Cardiac septum (tissue), 1 donor: ENCODE results near the gene SYT7. TPM values are rescaled to one million over a fixed set of nuclear protein-coding genes. Genes with fewer than 3 reads are reported as not detected.

Experiments
- DNase-seq: peaks from one replicate; pipeline ENCODE4 v3.0.0-alpha.2; 2020; ENCODE audit warnings: low spot score
- intact Hi-C: fragments of 100-400 bp; cut with DNase I; formaldehyde crosslinking; loops from one replicate; pipeline ENCODE4 v1.14.0; 2022
- total RNA-seq: library from RNA; stranded (reverse); fragmentation: NEBNext Ultra II Directional; extraction: Animal tissue kit (Norgen Biotek cat#: 25700); gene quantifications from one replicate; pipeline ENCODE4 v1.2.1, GENCODE V29; 2021
- donor health status: DM: no; HTN: no; CAD: no.

The SYT7 gene
- total RNA-seq, 1 donor from 2014 or later, result 9.3 TPM

DNA sequence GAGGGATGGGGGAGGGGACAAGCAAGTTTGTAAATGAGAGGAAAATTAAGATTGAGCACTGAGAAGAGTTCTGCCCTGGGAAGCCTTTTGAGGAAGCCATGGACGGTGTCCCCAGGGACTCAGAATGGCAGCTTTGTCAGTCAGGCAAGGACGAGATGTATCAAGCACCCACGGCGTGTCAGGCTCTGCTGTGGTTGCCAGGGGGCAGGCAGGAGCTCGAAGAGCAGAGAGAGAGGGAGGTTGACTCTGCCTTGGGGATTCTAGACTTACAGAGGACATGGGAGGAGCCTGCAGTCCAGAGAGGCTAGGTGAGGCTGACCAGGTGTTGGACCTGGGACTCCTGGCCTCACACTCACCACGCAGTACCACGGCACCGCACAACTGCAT, 29.1 kb upstream of the SYT7 start:
- intact Hi-C loops, result no loop called here
- DNase-seq, result no peak

DNA sequence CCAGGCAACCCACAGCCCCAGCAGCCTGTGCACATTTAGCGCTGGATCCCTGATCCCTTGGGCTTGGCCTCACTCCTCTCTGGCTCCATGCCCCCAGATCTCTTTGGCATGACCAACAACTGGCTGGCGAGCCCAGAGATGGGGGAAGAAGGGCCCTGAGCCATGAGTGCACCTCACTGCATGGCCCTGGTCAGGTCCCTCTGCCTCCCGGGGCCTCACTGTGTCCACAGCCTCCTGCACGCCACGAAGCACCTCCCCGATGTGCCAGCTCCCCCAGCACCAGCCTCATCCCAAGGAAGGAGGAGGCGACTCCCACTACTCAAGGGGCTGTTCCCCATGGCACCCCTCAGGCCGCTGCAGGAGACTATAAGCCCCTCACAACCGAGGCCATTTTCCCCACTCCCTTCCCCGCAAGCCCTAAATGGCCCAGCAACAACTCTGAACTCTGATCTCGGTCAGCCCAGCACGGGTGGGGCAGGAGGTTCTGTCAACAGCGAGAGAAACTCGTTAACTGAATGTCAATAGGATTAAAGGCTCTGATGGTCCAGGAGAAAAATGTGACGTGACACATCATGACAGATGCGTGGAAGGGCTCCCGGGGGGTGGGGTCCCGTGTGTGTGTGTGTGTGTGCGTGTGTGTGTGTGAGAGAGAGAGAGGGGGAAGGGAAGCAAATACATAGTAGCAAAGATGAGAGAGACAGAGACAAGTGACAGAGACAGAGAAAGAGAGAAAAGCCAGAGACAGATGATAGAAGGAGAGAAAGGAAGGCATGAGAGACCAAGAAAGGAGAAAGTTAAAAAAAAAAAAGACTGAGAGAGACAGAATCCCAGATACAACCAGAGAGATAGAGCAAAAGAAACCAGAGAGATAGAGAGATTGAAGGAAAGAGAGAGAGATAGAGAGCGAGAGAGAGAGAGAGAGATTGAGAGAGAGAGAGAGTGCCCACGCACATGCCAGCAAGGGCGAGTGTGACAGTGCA, 28.4 kb upstream of the SYT7 start:
- intact Hi-C loops, result no loop called here
- no peak for DNase-seq

DNA sequence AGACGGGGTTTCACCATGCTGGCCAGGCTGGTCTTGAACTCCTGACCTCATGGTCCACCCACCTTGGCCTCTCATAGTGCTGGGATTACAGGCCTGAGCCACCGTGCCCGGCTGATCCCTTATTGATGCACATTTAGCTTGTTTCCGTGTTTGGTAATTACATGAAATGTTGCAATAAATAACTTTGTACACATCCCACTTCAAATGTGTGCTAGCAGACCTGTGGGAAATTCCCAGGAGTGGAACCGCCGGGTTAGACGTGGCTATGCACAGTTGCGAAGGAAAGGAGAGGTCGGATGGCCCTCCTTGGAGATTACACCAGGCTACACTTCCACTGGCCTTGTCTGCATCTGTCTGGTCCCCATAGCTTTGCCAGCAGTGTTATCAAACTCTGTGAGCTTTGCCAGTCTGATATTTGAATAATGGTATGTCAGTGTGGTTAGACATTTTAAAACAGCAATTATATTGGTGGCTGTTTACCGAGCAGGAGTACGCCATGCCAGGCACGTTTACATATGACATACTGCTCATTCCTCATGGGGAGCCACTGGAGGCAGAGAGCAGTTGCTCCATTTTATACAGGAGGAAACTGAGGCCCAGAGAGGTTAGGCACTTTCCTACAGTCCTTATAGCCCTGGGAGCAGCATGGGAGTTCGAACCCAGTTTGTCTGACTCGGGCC, 27.2 kb upstream of the SYT7 start:
- no peak for DNase-seq
- intact Hi-C loops, result no loop called here

DNA sequence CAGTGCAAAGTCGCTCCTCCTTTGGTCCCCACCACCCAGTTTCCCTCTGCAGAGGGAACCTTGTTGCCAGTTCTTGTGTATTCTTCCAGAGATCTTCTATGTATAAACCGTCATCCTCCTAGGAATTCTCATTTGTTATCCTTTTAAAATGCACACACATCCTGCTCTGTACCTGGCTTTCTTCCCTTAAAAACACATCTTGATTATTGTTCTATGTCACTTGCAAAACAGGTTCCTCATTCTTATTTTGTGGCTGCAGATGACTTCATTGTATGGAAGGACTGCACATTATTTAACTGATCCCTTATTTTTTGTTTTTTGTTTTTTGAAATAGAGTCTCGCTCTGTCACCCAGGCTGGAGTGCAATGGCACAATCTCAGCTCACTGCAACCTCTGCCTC, 26.6 kb upstream of the SYT7 start:
- DNase-seq, result no peak
- intact Hi-C loops, result no loop called here

DNA sequence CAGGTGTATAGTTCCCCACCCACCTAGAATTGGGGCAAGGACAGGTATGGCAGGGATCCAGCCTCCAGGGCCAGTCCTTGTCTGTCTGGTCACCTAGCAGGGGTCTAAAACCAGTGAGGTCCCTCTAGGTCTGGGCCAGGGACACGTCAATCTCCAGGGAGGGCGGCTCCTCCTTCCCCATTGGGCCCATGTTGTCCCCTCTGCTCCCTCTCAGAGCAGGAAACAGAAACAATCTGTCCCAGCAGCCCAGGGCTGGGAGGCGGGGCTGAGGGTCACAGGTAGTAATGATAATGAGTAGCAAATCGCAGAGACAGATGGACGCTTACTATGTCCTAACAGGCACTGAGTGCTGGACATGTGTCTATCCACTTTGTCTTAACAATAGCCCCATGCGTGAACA, 22.8 kb upstream of the SYT7 start:
- no peak for DNase-seq
- intact Hi-C loops, result no loop called here

DNA sequence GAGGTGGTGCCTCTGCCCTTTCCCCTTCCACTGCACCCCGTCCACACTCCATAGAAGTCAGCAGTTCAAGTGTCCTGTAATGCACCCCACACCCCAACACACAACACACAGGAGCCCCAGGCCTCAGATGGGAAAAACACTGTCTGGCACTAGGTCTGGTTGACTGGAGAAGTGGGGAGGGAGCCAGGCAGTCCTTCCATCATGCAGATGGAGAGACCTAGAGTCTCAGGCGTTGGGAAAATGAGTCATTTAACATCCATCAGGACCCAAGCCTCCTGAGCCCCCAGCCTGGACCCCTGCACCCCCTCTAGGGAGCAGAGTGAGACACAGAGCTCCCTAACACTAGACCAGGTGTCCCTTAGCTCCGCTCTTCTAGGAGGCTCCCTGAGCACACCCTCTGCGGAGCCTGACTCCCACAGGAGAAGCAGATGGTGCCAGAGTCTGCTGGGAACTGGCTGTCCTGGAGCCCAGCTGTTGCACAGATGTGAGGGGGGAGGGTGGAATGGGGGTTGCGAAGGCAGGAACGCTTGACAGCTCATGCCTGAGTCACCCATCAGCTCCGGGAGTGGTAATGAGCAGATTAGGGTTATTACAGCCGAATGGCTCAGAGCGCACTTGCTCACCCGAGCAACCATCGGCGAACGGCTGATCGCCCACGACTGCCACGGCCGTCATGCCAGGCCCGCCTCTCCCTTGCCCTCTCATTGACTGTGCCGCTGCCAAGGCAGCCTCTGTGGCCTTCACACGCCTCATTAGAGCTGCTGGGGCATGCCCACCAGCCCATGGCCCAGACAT, 22.1 kb upstream of the SYT7 start:
- intact Hi-C loops, result no loop called here
- no peak for DNase-seq

DNA sequence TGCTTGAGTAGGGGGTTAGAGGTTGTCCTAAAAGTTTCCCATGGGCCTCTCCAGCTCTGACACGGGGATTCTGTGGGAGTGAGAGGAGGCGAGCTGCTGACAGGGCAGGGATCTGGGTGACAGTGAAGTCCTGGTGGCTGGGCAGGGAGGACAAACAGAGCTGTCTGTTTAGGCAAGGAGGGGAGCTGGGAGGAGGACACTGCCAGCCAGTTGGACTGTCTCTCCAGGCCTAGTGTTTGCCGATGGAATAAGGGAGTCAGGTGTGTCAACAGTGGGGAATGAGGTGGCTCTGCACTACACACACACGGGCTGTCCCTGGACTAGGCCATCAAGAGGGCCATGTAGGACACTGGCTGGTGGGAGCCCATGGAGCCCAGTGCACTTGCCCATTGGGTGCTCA, 20.6 kb upstream of the SYT7 start:
- intact Hi-C loops, result no loop called here
- no peak for DNase-seq

DNA sequence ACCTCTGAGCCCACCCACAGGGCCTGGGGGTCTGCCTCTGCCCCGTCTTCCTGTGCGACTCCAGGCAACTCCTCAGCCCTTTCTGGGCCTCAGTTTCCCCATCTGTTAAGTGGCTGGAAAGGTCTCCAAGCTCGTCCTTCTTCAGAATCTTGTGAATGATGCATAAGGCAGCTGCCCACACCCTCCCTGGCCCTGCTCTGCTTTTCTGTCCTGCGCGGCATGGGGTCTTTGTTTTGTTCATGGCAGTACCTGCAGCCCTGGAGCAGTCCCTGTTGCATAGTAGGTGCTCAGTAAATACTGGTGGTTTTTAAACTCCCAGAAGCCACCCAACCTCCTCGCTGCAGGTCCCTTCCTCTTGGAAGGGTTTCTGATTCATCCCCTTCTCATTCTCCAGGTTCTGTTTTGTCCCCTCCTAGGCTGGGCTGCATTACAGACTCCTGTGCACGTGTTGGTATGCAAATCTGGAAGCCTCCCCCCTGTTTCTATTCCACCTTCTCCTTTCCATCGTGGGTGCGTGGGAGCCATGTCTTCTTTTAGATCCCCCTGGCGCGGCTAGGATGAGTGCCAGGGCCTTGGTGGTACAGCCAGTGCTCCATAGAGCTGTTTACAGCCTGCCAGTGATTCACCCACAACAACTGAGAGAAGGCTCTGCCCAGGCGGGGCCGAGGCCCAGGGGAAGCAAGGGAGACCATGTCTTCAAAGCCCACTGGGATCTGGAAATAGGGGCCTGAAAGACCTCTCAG, 19.3 kb upstream of the SYT7 start:
- intact Hi-C loops, result no loop called here
- no peak for DNase-seq

DNA sequence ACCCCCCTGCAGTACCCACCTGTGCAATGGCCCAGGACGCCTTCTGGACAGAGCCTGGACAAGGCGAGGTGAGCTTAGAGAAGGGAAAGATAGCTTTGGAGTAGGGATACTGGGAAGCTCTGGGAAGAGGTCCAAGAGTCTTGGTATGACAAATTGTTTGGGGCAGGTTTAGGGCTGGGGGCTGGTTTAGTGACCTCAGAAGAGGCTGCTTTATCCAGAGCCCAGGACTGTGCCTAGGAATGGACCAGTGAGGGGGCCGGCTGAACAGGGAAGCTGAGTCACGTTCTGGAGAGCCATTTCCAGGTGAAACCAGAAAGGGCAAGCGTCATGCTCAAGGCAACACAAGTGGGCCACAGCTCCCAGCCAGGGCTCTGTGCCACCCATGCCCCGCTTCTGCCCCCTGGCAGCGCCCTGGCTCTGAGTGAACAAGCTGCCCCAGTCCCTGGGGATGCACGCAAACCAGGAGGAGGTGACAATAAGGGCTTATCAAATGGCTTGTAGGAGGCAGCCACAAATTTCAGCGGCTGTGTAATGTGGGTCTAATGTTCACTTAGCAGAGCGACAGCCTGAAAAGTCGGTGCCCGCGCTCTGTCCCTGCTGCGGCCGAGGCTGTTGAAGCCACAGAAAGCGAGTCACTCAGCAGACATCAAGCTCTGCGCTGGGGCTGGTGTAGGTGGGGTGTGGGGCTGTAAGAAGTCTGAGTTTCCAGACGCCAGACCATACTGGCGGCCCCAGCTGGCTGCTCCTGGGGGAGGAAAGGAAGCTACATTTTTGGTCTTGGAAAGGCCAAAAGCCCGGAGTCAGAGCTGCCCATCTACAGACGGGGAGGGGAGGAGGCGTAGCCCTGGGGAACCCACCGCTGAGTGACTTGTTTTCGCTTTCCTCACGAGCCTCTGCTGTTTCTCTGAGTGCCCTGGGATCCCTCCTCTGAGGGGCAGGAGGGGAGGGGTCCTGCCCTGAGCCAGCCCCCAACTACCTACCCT, 18.3 kb upstream of the SYT7 start:
- intact Hi-C loops, result no loop called here
- DNase-seq, result no peak

DNA sequence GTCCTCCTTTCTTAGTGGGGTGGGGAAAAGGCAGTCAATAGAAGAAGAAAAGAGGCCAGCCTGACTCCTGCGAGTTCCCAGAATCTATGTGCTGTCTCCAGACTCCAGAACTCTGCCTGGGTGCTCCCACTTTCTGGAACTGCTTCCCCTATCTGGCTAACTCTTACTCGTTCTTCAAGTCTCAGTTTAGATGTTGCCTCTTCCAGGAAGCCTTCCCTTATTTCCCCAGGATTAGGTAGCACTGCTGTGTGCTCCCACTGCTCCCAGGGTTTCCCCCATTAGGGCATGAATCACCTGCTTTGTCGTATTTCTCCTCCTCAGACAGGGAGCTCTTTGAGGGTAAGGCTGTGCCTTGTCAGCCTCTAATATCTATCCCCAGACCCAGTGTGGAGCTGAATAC, 17.5 kb upstream of the SYT7 start:
- DNase-seq, result no peak
- intact Hi-C loops, result no loop called here

DNA sequence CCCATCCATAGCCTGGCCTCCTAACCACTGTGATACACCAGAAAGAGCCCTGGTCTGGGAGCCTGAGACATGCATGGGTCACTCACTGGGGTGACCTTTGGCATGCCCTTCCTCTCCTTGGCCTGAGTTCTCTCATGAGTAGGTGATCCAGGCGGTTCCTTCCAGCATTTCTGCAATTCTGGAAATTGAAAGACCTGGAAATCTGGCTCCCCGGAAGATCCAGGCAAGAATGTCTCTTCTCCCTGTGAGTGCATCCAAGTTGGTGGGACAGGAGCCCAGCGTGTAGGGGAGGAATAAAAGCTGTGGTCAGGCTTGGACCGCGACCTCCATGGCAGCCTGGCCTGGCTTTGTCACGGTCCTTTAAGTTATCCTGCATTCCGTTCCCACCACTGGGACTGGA, 16.1 kb upstream of the SYT7 start:
- no peak for DNase-seq
- intact Hi-C loops, result no loop called here

DNA sequence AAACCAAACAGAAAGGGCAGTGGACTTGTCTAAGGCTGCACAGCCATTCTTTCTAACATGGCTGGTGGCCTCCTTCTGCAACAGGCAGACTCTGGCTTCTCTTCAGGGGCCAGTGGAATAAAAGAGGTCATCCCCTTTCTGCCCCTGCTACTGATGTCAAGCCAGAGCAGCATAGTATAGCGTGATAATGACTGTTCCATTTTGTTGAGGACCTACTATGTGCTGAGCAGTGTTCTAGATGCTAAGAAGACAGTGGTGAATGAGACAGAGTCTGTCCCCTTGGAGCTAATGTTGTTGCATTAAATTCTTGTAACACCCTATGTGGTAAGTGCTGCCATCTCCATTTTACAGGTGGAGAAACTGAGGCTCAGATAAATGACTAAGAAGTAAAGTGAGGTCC, 15.7 kb upstream of the SYT7 start:
- intact Hi-C loops, result no loop called here
- DNase-seq, result no peak

DNA sequence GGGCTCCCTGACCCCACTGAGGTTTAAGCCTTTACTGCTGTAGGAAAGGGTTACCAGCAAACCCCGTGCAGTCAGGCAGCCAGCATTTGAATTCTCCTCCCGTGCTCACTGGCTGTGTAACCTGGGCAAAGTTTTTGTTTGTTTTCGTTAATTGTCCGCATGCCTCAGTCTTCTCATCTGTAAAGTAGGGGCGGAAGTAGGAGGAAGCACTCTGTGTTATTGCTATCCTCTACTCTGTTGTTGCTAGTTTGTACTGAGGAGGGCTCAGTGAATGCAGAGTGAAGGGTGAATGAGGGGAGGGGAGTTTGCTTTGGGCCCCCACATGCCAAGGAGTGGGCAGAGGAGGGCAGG, 14.0 kb upstream of the SYT7 start:
- no peak for DNase-seq
- intact Hi-C loops, result no loop called here

DNA sequence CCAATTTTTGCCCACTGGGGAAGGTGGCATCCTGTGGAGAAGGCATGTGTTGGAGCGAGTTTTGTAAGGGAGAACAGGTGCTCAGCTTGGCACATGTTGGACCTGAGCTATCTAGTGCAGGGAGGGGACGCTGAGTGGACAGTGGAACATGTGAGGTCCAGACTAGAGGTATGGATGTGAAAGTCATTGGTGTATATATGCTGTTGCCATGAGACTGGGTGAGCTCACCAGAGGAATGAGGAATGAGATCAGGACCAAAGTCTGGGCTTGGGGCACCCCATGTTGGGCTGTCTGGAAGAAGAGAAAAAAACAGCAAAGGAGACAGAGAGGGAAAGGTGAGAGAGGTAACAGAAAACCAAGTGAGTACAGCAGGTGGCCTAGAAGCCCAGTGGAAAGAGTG, 12.3 kb upstream of the SYT7 start:
- intact Hi-C loops, result no loop called here
- no peak for DNase-seq

DNA sequence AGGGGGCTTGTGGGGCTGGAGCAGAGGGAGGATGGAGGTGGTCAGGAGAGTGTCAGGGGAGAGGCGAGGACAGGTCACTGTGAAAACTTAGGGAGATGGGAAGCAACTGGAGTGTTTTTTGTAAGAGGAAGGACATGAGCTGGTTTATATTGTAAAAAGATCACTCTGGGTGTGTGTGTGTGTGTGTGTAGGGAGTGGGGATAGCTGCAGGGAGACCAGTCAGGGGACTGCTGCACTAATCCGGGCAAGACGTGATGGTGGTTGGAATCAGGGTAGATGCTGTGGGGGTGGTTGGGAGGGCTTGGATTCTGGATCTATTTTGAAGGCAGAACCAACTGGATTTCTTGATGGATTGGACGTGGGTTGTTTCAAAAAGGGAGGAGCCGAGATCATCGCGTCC, 11.3 kb upstream of the SYT7 start:
- intact Hi-C loops, result no loop called here
- no peak for DNase-seq

DNA sequence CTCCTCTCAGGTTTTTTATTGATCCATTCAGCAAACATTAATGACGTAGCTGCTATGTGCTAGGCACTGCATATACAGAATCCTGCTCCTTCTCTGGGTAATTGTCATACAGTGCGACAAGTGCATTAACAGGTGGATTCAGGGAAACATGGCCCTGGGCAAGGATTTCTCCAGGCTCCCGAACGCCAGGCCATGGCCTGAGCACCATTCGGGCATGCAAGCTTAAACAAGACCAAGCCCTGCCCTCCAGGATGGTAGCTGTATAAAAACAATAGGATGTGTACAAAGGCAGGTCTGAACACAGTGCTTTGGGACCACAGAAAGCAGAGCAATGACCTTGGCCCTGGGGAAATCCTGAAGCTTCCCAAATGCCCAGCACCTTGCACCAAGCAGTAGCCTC, 9.1 kb upstream of the SYT7 start:
- intact Hi-C loops, result no loop called here
- DNase-seq, result no peak

DNA sequence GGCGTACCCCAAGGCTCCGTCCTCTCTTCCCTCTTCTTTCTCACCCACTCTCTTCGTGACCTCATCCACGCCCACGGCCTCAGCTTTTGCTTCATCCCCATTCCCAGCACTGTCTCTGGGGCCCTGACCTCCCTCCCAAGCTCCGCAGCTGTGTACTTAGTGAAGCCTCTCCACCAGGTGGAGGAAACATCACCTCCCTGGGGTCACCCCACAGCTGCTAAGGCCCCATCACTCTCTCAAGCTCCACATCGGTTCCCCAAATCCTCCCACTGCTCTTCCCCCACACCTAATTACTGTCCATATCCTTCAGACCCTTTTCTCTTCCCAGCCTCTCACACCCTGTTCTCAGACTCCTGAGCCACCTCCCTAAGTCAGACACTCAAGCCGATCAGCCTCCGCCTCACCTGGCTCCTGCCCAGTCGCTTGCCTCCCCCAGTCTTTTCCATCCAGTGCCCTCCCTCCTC, 7.9 kb upstream of the SYT7 start:
- DNase-seq, result no peak
- intact Hi-C loops, result no loop called here

DNA sequence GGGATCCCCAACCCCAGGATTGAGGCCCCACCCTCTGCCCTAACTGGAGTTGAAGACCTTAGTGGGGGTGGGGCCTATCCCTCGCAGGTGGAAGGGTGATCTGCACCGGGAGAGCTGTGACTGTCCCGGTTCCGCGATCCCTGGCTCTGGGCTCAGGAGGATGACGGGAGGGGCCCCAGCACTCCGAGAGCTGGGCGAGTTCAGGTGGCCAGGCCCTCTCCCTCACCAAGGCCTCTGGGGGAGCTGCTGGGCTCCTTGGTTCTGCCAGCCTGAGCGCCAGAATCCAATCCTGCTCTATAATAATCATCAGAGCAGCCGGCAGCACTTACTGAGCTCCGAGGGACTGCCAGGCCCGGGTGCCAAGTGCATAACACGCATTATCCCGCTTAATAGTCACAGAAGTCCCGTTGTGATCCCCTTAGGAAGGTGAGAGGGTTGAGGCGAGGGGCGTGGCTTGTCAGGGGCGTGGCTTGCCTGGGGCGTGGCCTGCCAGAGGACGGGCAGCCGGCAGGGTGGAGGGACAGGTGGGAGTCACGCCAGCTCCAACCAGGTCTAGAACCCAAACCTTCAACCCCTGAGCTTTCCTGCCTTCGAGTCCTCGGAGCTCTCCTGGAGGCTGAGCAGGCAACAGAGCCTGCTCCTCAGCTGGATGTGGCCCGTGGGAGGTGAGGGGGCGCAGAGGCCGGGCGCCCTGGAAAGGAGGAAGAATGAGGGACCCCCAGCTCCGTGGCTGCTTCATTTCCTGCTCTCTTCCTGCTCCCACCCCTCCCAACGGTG, 7.3 kb upstream of the SYT7 start:
- DNase-seq, result no peak

More for the DNA sequence above, 7.3 kb upstream of the SYT7 start:
- intact Hi-C loops, result no loop called here
